HL-60 (cell line): ENCODE results near the gene DHRS1.

ENCODE experiments used
- DNase-seq, 2 experiments: peaks; one replicate each; pipeline ENCODE4 v3.0.0-alpha.2; 2010 to 2020; ENCODE audit warnings: low read depth in 1 of 2, low spot score in 1 of 2
- H3K27ac ChIP-seq: fragments of 250-450 bp; sonication (Bioruptor Pico); replicated peaks from 2 replicates; pipeline ENCODE4 v1.5.1; 2020; ENCODE audit warnings: mild to moderate bottlenecking, moderate library complexity
- H3K27me3 ChIP-seq: fragments of 250-450 bp; sonication (Bioruptor Pico); 2 replicates; pipeline ENCODE4 v1.5.1; 2021; ENCODE audit warnings: mild to moderate bottlenecking, moderate library complexity; ENCODE audit not compliant: insufficient read depth, poor library complexity, severe bottlenecking
- H3K4me3 ChIP-seq: replicated peaks from 2 replicates; pipeline ENCODE4 v1.5.1; 2011; ENCODE audit warnings: mild to moderate bottlenecking, control low read depth, low read length; ENCODE audit not compliant: insufficient read depth
- CTCF ChIP-seq: IDR thresholded peaks from one replicate; pipeline ENCODE4 v1.5.1; 2011; ENCODE audit warnings: low read length, control low read depth, inconsistent platforms; ENCODE audit not compliant: insufficient read depth
- GABPA ChIP-seq: IDR thresholded peaks from 2 replicates; pipeline ENCODE4 v1.6.1; 2012; ENCODE audit warnings: low read depth
- POLR2AphosphoS5 ChIP-seq: IDR thresholded peaks from 2 replicates; pipeline ENCODE4 v1.6.1; 2012; ENCODE audit warnings: low read depth
- REST ChIP-seq: IDR thresholded peaks from 2 replicates; pipeline ENCODE4 v1.6.1; 2012; ENCODE audit warnings: low read depth; ENCODE audit not compliant: insufficient replicate concordance
- SPI1 ChIP-seq: IDR thresholded peaks from 2 replicates; pipeline ENCODE4 v1.6.1; 2012; ENCODE audit warnings: low read depth, mild to moderate bottlenecking, borderline replicate concordance

Gene DHRS1

DNA sequence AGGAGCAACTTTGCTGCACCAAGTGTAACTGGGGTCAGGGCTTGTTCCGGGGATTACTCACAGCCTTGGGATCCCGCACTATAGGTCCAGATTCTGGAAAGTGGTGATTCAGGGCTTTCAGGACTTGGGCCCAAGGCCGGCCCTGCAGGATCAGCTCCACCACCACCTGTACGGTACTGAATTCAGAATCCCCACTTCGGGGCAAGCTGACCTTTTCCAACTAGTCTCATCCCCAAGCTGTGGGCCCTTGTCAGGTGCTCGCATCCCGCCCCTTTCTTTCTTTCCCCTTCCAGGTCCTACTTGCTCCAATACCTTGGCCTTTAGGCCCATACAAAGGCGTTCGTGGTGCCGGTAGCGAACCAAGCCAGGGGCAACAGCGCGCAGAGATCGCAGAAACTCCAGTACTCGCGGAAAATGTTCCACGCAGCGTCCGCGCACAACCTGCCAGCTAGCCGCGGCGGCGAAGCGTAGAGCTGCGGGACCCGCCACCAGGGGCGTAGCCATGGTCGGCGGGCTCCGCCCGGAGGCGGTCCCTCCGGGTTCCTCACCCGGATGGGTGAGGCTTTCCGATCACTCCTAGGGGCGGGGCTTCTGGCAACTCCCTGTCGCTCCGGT is 57.6 kb downstream of the DHRS1 start:
- DNase-seq: peak; percentile 22 to 95
- H3K27me3 ChIP-seq: no peaks in the 10 kb centered on the region
- H3K27ac ChIP-seq: peak overlapping the region; percentile 97
- TF ChIP-seq GABPA (no peak), SPI1 (no peak), REST (no peak), POLR2AphosphoS5 (no peak), CTCF (no peak)
- peak overlapping the region; percentile 49 for H3K4me3 ChIP-seq
